Measurements from ENCODE around the gene ATP7B.

The ATP7B gene

DNA sequence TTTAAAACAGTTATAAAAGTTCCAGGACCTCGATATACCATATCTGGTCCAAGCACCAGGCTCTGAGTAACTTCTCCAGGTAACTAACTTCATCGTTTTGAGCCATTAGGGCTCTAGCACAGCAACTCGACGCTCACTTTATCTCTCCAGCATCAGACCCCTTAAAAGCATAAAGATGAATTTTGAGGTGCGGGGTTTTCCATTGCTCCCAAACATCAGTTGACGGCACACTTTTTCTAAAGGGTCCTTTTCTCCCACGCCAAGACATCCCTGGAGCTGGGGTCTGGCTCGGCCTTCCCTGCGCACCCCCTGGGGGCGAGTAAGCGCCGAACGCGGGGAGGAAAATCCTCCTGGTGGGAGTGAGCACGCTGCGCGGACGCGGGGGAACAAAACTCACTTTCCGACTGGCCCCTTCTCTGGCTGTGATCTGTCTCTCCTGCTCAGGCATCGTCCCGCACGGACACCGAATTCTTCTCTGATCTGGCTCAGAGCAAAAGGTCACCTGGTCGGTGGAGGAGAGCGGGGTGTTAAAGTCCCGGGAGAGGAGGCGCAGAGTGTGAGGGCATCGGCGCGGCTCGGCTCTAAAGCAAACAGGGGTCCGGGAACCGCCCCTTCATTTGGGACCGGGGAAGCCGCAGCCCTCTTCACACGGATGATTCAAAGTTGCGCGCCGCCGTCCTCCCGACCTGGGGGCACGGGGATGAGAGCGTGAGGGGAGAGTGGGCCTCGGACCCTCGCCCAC, at the start of gene ATP7B:
TSS of gene ATP7B (minus strand) at position 561 of the 742 bp plus-strand sequence. CDS start at position 448, 113 bp downstream.
- H3K27ac ChIP-seq: peak within 1 kb of the TSS; percentile 85
- TF ChIP-seq, protein P1, sequence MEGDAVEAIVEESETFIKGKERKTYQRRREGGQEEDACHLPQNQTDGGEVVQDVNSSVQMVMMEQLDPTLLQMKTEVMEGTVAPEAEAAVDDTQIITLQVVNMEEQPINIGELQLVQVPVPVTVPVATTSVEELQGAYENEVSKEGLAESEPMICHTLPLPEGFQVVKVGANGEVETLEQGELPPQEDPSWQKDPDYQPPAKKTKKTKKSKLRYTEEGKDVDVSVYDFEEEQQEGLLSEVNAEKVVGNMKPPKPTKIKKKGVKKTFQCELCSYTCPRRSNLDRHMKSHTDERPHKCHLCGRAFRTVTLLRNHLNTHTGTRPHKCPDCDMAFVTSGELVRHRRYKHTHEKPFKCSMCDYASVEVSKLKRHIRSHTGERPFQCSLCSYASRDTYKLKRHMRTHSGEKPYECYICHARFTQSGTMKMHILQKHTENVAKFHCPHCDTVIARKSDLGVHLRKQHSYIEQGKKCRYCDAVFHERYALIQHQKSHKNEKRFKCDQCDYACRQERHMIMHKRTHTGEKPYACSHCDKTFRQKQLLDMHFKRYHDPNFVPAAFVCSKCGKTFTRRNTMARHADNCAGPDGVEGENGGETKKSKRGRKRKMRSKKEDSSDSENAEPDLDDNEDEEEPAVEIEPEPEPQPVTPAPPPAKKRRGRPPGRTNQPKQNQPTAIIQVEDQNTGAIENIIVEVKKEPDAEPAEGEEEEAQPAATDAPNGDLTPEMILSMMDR (conservative IDR thresholded peaks at IDR 0.05): 0 out of 2 replicates have a peak, but pooled peaks have one; percentile 6

DNA sequence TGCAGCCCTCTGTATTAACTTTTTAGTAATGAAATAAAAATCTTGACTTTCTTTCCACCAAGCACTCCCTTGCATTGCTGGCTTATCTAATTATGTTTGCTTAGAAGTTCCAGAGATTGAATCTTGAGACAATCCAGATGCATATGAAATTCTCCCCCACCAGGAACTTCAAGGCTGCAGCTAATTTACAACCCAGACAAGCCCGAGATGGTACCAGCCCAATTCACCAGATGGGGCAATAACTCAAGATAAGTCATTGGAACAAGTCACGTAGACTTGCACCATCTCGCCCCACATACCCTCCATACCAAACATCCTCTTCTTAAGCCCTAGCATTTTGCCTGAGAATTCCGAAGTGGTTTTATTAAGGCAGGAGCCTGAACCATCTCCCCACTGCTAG, 42.2 kb upstream of the ATP7B start:
- TF ChIP-seq, protein P1 (conservative IDR thresholded peaks at IDR 0.05): no peak
- H3K27ac ChIP-seq: no peak overlapping the region

DNA sequence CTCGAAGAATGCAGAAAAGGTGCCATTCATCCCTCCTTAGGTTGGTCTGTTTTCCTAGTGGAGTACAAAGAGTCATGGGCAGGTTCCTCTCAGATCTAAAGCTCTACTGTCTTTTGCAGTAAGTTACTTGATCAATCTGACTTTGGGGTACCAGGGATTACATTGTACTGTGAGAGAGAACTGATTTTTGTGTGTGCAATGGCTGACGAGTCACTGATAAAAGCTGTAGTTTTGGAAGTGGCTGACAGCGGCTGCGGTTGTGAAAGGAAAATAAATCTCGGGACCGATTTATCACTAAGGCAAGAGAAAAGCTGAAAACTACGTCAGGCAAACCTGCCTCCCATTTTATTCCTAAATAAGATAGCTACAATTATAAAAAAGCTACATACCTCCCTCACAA, 40.1 kb upstream of the ATP7B start:
- TF ChIP-seq, protein P1 (conservative IDR thresholded peaks at IDR 0.05): no peak
- no peak overlapping the region for H3K27ac ChIP-seq

DNA sequence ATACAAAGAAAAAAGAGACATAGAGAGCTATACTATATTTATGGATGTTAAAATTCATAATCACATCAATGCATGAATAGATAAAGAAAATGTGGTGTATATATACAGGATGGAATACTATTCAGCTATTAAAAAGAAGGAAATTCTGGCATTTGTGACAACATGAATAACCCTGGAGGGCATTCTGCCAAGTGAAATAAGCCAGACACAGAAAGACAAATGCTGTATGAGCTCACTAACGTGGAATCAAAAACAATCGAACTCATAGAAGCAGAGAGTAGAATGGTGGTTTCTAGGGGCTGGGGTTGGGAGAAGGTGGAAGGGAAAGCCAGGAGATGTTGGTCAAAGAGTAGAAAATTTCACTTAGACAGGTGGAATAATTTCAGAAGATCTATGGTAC, 37.3 kb upstream of the ATP7B start:
- TF ChIP-seq, protein P1 (conservative IDR thresholded peaks at IDR 0.05): no peak

DNA sequence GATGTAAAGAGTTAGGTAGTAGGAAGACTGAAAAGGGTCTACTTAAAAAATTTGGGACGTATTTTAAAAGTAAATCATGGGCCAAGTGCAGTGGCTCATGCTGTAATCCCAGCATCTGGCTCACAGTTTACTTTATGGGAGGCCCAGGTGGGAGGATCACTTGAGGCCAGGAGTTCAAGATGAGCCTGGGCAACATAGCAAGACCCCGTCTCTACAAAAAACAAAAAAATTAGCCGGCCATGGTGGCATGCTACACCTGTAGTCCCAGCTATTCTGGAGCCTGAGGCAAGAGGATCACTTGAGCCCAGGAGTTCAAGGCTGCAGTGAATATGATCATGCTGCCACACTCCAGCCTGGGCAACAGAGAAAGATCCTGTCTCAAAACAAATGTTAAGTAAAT, 36.2 kb upstream of the ATP7B start:
- TF ChIP-seq, protein P1 (conservative IDR thresholded peaks at IDR 0.05): no peak

More for the DNA sequence above, 37.3 kb upstream of the ATP7B start:
- no peak overlapping the region for H3K27ac ChIP-seq

DNA sequence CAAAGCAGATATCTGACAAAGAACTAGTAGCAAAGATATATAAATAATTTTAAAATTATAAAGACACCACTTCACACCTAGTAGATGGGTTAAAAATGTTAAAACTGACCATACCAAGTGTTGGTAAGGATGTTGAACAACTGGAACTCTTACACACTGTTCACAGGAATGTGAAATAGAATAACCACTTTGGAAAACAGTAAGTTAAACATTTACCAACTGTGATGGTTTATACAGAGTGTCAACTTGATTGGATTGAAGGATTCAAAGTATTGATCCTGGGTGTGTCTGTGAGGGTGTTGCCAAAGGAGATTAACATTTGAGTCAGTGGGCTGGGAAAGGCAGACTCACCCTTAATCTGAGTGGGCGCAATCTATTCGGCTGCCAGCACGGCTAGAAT, 32.4 kb upstream of the ATP7B start:
- TF ChIP-seq, protein P1 (conservative IDR thresholded peaks at IDR 0.05): no peak
- no peak overlapping the region for H3K27ac ChIP-seq

More for the DNA sequence above, 36.2 kb upstream of the ATP7B start:
- no peak overlapping the region for H3K27ac ChIP-seq

DNA sequence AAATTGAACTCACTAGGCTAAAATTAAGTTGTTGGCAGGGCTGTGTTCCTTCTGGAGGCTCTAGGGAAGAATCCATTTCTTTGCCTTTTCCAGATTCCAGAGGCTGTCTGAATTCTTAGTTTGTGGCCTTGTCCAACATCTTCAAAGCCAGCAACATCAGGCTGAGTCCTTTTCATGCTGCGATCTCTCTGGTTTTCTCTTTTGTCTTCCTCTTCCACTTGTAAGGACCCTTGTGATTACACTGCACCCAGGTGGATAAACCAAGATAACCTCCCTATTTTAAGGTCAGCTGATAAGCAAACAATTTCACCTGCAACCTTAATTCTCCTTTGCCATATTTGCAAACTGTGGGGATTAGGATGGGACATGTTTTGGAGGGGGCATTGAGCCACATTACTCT, 24.8 kb upstream of the ATP7B start:
- TF ChIP-seq, protein P1 (conservative IDR thresholded peaks at IDR 0.05): no peak
- peak overlapping the region; percentile 70 for H3K27ac ChIP-seq
